Mesenchymal stem cell (in vitro differentiated cells and primary cell): ENCODE results near the gene RAB11B.

ENCODE experiments used
- DNase-seq: peaks from one replicate; pipeline ENCODE4 v3.0.0-alpha.2; 2013
- H2AFZ ChIP-seq: one replicate; pipeline ENCODE4 v1.6.1; 2013; ENCODE audit warnings: low read depth, mild to moderate bottlenecking, control low read depth, inconsistent platforms, low read length, moderate library complexity
- H2AK5ac ChIP-seq: 2 replicates; pipeline ENCODE4 v1.6.1; 2013; ENCODE audit warnings: low read length, moderate library complexity, mild to moderate bottlenecking, inconsistent platforms; ENCODE audit not compliant: severe bottlenecking
- H2BK120ac ChIP-seq: one replicate; pipeline ENCODE4 v1.6.1; 2013; ENCODE audit warnings: low read depth, mild to moderate bottlenecking, inconsistent platforms, low read length, moderate library complexity
- H2BK12ac ChIP-seq, 2 experiments: one replicate each; pipeline ENCODE4 v1.6.1; 2013; ENCODE audit warnings: inconsistent platforms in 2 of 2, low read length in 2 of 2, mild to moderate bottlenecking in 2 of 2, moderate library complexity in 2 of 2, control low read depth in 1 of 2
- H2BK15ac ChIP-seq: one replicate; pipeline ENCODE4 v1.6.1; 2013; ENCODE audit warnings: mild to moderate bottlenecking, low read depth, inconsistent platforms; ENCODE audit not compliant: poor library complexity, severe bottlenecking
- H2BK5ac ChIP-seq: 2 replicates; pipeline ENCODE4 v1.6.1; 2013; ENCODE audit warnings: low read depth, mild to moderate bottlenecking, low read length, control low read depth, inconsistent platforms; ENCODE audit not compliant: poor library complexity, severe bottlenecking
- H3K14ac ChIP-seq, 2 experiments: one replicate each; pipeline ENCODE4 v1.6.1; 2013; ENCODE audit warnings: inconsistent platforms in 2 of 2, low read length in 2 of 2, control low read depth in 1 of 2, mild to moderate bottlenecking in 1 of 2, moderate library complexity in 1 of 2
- H3K18ac ChIP-seq, 2 experiments: one replicate each; pipeline ENCODE4 v1.6.1; 2013; ENCODE audit warnings: inconsistent platforms in 2 of 2, low read length in 2 of 2, control low read depth in 1 of 2, low read depth in 1 of 2, mild to moderate bottlenecking in 1 of 2
- H3K23ac ChIP-seq, 2 experiments: one replicate each; pipeline ENCODE4 v1.6.1; 2013; ENCODE audit warnings: inconsistent platforms in 2 of 2, low read length in 2 of 2, mild to moderate bottlenecking in 2 of 2, moderate library complexity in 2 of 2, control low read depth in 1 of 2
- H3K27ac ChIP-seq: 2 replicates; pipeline ENCODE4 v1.5.1; 2013; ENCODE audit warnings: mild to moderate bottlenecking, moderate library complexity, low read length, control low read depth, inconsistent platforms; ENCODE audit not compliant: poor library complexity, severe bottlenecking
- H3K27me3 ChIP-seq, 2 experiments: 2 replicates each; pipeline versions ENCODE4 v1.6.1 to v1.7.0; 2013; ENCODE audit warnings: low read length in 2 of 2, mild to moderate bottlenecking in 2 of 2, moderate library complexity in 2 of 2, control low read depth in 1 of 2, inconsistent platforms in 1 of 2; ENCODE audit not compliant: control insufficient read depth in 1 of 2, insufficient read depth in 1 of 2
- H3K36me3 ChIP-seq, 2 experiments: 2 replicates each; pipeline versions ENCODE4 v1.6.1 to v1.7.0; 2013; ENCODE audit warnings: low read length in 2 of 2, control low read depth in 1 of 2, inconsistent platforms in 1 of 2, low read depth in 1 of 2, mild to moderate bottlenecking in 1 of 2; ENCODE audit not compliant: insufficient read depth in 2 of 2, control insufficient read depth in 1 of 2
- H3K4ac ChIP-seq, 2 experiments: one replicate each; pipeline ENCODE4 v1.6.1; 2013; ENCODE audit warnings: inconsistent platforms in 2 of 2, low read length in 2 of 2, mild to moderate bottlenecking in 2 of 2, moderate library complexity in 2 of 2, control low read depth in 1 of 2, low read depth in 1 of 2
- H3K4me1 ChIP-seq: 2 replicates; pipeline ENCODE4 v1.6.1; 2013; ENCODE audit warnings: low read depth, low read length, control low read depth; ENCODE audit not compliant: control insufficient read depth, insufficient read depth
- H3K4me2 ChIP-seq: 2 replicates; pipeline ENCODE4 v1.6.1; 2013; ENCODE audit warnings: low read length, mild to moderate bottlenecking, inconsistent platforms; ENCODE audit not compliant: poor library complexity, severe bottlenecking
- H3K4me3 ChIP-seq, 2 experiments: 2 replicates each; pipeline versions ENCODE4 v1.5.1 to v1.7.0; 2013; ENCODE audit warnings: low read length in 2 of 2, mild to moderate bottlenecking in 2 of 2, control low read depth in 1 of 2, low read depth in 1 of 2; ENCODE audit not compliant: insufficient read depth in 1 of 2
- H3K79me1 ChIP-seq: replicated peaks from 2 replicates; pipeline ENCODE4 v1.6.1; 2013; ENCODE audit warnings: mild to moderate bottlenecking, control low read depth, low read length, inconsistent platforms; ENCODE audit not compliant: poor library complexity, severe bottlenecking
- H3K9ac ChIP-seq: 2 replicates; pipeline ENCODE4 v1.7.0; 2013; ENCODE audit warnings: mild to moderate bottlenecking, low read length, moderate library complexity
- H3K9me3 ChIP-seq: 2 replicates; pipeline ENCODE4 v1.7.0; 2013; ENCODE audit warnings: mild to moderate bottlenecking, low read length; ENCODE audit not compliant: control insufficient read depth
- H4K8ac ChIP-seq: one replicate; pipeline ENCODE4 v1.6.1; 2013; ENCODE audit warnings: inconsistent platforms, mild to moderate bottlenecking, low read length, moderate library complexity
- H4K91ac ChIP-seq: one replicate; pipeline ENCODE4 v1.6.1; 2013; ENCODE audit warnings: mild to moderate bottlenecking, low read length, inconsistent platforms
- whole genome bisulfite sequencing: methylation state at CpG from one replicate; pipeline ENCODE4 v1.1.7; 2013; ENCODE audit warnings: mixed read lengths; 5-methylcytosine and 5-hydroxymethylcytosine counted together

The RAB11B gene

GRCh38 chr19:8444677-8445487 is 54.7 kb downstream of the RAB11B start, which contains the start of gene HNRNPM:
Gene HNRNPM (plus strand): TSS chr19:8444975. CDS start chr19:8444999, 24 bp downstream.
- Histone ChIP-seq H3K14ac (peak within 1 kb of the TSS in 1 of 2 experiments; percentile 100), H2BK5ac (peak within 1 kb of the TSS; percentile 96), H2BK15ac (peak within 1 kb of the TSS; percentile 80), H4K91ac (peak within 1 kb of the TSS; percentile 98), H3K9ac (peak within 1 kb of the TSS; percentile 98), H3K79me1 (no peaks in the 10 kb centered on the region), H3K4me3 (peak within 1 kb of the TSS; percentile 89 to 98), H2BK120ac (peak within 1 kb of the TSS; percentile 83), H3K36me3 (peaks cover 4 to 16% of the 10 kb centered on the region in 2 experiments), H3K9me3 (no peaks in the 10 kb centered on the region), H2BK12ac (peak within 1 kb of the TSS in 1 of 2 experiments; percentile 15), H3K4me2 (peak within 1 kb of the TSS; percentile 94), H2AFZ (peak within 1 kb of the TSS; percentile 86), H3K4ac (peak within 1 kb of the TSS; percentile 98 to 99), H3K27me3 (no peaks in the 10 kb centered on the region), H3K4me1 (peaks cover 13% of the 10 kb centered on the region), H2AK5ac (peak within 1 kb of the TSS; percentile 97), H3K23ac (peak within 1 kb of the TSS in 1 of 2 experiments; percentile 57), H4K8ac (peak within 1 kb of the TSS; percentile 81), H3K27ac (peak within 1 kb of the TSS; percentile 90), H3K18ac (peak within 1 kb of the TSS; percentile 94 to 100)
- 1% methylated on average over 75 of the region's 93 CpGs for WGBS
- peak; percentile 96 for DNase-seq

DNA sequence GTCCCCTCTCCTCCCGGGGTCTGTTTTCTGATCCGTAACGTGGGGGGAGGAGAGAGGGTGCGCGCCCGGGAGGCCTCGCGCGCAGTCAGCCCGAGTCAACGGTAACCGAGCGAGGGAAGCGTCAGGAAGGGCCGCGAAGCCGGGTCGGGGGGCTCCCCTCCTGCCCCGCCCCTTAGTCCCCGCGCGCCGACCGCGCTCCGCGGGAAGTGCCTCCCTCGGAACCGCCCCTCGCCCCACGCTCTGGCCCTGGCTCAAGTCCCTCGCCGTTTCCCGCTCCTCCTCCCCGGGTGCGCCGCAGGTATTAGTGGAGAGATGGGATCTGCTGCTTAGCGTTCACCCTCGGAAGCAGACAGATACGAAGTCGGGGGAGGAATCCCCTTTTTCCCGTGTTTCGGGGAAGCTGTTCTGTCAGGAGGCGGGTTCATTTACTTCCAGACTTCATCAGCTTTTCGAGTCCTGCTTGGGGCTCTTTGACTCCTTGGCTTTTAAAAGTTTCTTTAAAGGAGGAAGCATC is 55.4 kb downstream of the RAB11B start:
- Histone ChIP-seq H3K9ac (peak overlapping the region; percentile 98), H2BK12ac (peak overlapping the region in 1 of 2 experiments; percentile 15), H3K79me1 (no peaks in the 10 kb centered on the region), H3K23ac (peak overlapping the region in 1 of 2 experiments; percentile 57), H4K8ac (no peak overlapping the region), H3K4me1 (peaks cover 18% of the 10 kb centered on the region), H3K4me3 (peak overlapping the region; percentile 89 to 98), H2AFZ (no peak overlapping the region), H2BK5ac (peak overlapping the region; percentile 96), H3K4me2 (peak overlapping the region; percentile 94), H3K9me3 (no peaks in the 10 kb centered on the region), H3K36me3 (peaks cover 4 to 16% of the 10 kb centered on the region in 2 experiments), H2AK5ac (no peak overlapping the region), H3K18ac (peak overlapping the region; percentile 37 to 94), H3K27ac (no peak overlapping the region), H2BK15ac (no peak overlapping the region), H2BK120ac (peak overlapping the region; percentile 83), H3K4ac (peak overlapping the region; percentile 98 to 99), H4K91ac (peak overlapping the region; percentile 11), H3K14ac (peak overlapping the region in 1 of 2 experiments; percentile 100), H3K27me3 (no peaks in the 10 kb centered on the region)
- under 1% methylated on average over 34 of the region's 45 CpGs for WGBS
- peak; percentile 51 for DNase-seq

DNA sequence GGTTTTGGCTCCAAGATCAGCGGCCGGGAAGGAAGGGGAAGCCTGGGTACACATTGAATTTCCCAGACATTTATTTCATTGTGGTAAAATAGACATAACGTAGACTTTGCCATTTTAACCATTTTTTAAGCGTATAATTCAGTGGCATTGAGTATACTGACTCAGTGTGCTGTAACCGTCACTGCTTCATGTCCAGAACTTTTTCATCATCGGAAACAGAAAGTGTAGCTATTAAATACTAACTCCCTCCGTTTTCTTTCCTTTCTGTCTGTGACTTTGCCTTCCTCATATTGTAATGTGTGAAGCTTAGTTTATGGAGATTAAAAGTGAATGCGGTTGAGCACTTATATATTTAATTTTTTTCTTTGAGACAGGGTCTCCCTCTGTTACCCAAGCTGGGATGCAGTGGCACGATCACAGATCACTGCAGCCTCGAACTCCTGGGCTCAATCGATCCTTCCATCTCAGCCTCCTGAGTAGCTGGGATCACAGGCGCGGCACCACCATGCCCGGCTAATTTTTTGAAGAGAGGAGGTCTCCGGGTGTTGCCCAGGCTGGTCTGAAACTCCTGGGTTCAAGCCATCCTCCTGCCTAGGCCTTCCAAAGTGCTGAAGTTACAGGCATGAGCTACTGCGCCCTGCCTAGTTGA is 56.0 kb downstream of the RAB11B start:
- Histone ChIP-seq H3K4me2 (peak overlapping the region; percentile 94), H3K23ac (no peak overlapping the region), H3K4me1 (peaks cover 22% of the 10 kb centered on the region), H2AFZ (no peak overlapping the region), H3K18ac (no peak overlapping the region), H3K9me3 (no peaks in the 10 kb centered on the region), H3K79me1 (no peaks in the 10 kb centered on the region), H3K9ac (peak overlapping the region; percentile 98), H2BK12ac (no peak overlapping the region), H2BK5ac (no peak overlapping the region), H3K27ac (no peak overlapping the region), H3K4ac (no peak overlapping the region), H2BK120ac (no peak overlapping the region), H2BK15ac (no peak overlapping the region), H4K91ac (no peak overlapping the region), H3K36me3 (peaks cover 4 to 16% of the 10 kb centered on the region in 2 experiments), H2AK5ac (no peak overlapping the region), H3K4me3 (peak overlapping the region in 1 of 2 experiments; percentile 89), H3K27me3 (no peaks in the 10 kb centered on the region), H3K14ac (no peak overlapping the region), H4K8ac (no peak overlapping the region)
- DNase-seq, result peak; percentile 43
- 59% methylated on average over 12 of the region's 16 CpGs for WGBS

DNA sequence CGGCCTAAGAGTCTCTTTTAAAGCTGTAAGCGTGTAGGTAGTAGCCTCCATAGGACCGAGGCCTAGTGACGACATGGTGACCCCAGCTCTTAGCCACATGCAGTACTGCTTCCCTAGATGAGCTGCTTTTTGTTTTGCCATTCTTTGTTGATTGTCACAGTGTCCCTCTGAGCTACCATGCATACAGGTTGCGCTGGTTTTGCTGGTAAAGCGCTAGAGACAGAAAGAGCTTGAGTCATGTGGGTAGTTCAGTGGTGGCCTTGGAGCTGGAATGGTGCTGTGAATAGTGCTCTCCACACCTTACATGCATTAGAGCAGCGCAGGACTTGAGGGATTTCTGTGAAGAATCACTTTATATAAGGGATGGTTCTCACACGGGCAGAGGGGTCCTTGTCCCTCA is 59.7 kb downstream of the RAB11B start:
- H4K91ac ChIP-seq, result no peak overlapping the region
- DNase-seq, result no peak
- no peaks in the 10 kb centered on the region for H3K27me3 ChIP-seq
- peaks cover 40% of the 10 kb centered on the region for H3K4me1 ChIP-seq
- no peak overlapping the region for H2BK5ac ChIP-seq
- H3K14ac ChIP-seq, result no peak overlapping the region
- no peak overlapping the region for H3K27ac ChIP-seq
- peaks cover 6 to 16% of the 10 kb centered on the region in 2 experiments for H3K36me3 ChIP-seq
- no peak overlapping the region for H2BK120ac ChIP-seq
- WGBS, result 91% methylated on average over 7 of the region's 8 CpGs
- H3K23ac ChIP-seq, result no peak overlapping the region
- no peak overlapping the region for H3K4me3 ChIP-seq
- H3K79me1 ChIP-seq, result no peaks in the 10 kb centered on the region
- H3K4ac ChIP-seq, result no peak overlapping the region
- H2AK5ac ChIP-seq, result no peak overlapping the region
- H3K4me2 ChIP-seq, result no peak overlapping the region
- H2BK15ac ChIP-seq, result no peak overlapping the region
- H3K9me3 ChIP-seq, result no peaks in the 10 kb centered on the region
- no peak overlapping the region for H3K9ac ChIP-seq
- peak overlapping the region; percentile 56 for H4K8ac ChIP-seq
- H2AFZ ChIP-seq, result no peak overlapping the region
- H2BK12ac ChIP-seq, result no peak overlapping the region
- no peak overlapping the region for H3K18ac ChIP-seq
